Mucosa of stomach (tissue), 1 donor: ENCODE data around the gene ZNF414.

ENCODE experiments used
- H3K27me3 ChIP-seq: one replicate; pipeline ENCODE4 v1.7.0; 2013; ENCODE audit warnings: mild to moderate bottlenecking, low read length; ENCODE audit not compliant: control insufficient read depth, insufficient read depth
- H3K36me3 ChIP-seq: one replicate; pipeline ENCODE4 v1.7.0; 2013; ENCODE audit warnings: low read length; ENCODE audit not compliant: control insufficient read depth, insufficient read depth
- H3K4me1 ChIP-seq: one replicate; pipeline ENCODE4 v1.7.0; 2013; ENCODE audit warnings: mild to moderate bottlenecking, low read length; ENCODE audit not compliant: control insufficient read depth, insufficient read depth
- H3K4me3 ChIP-seq: one replicate; pipeline ENCODE4 v1.7.0; 2013; ENCODE audit warnings: low read length
- H3K9ac ChIP-seq: one replicate; pipeline ENCODE4 v1.7.0; 2013; ENCODE audit warnings: mild to moderate bottlenecking, low read length, moderate library complexity
- H3K9me3 ChIP-seq: one replicate; pipeline ENCODE4 v1.7.0; 2013; ENCODE audit warnings: mild to moderate bottlenecking, low read length, moderate library complexity; ENCODE audit not compliant: control insufficient read depth
- donor health status: Pancreatic carcinoma.

ZNF414 gene

GRCh38 chr19:8485561-8486371 is 28.2 kb downstream of the ZNF414 start:
- Histone ChIP-seq H3K4me1 (peaks cover 13% of the 10 kb centered on the region), H3K9me3 (no peaks in the 10 kb centered on the region), H3K36me3 (peaks cover 17% of the 10 kb centered on the region), H3K9ac (no peak overlapping the region), H3K4me3 (no peak overlapping the region), H3K27me3 (no peaks in the 10 kb centered on the region)

- Histone ChIP-seq H3K36me3 (peaks cover 17% of the 10 kb centered on the region), H3K4me1 (peaks cover 18% of the 10 kb centered on the region), H3K9me3 (no peaks in the 10 kb centered on the region), H3K4me3 (no peak overlapping the region), H3K27me3 (no peaks in the 10 kb centered on the region), H3K9ac (no peak overlapping the region)
Observed at GRCh38 chr19:8484331-8484894, 29.6 kb downstream of the ZNF414 start.

DNA sequence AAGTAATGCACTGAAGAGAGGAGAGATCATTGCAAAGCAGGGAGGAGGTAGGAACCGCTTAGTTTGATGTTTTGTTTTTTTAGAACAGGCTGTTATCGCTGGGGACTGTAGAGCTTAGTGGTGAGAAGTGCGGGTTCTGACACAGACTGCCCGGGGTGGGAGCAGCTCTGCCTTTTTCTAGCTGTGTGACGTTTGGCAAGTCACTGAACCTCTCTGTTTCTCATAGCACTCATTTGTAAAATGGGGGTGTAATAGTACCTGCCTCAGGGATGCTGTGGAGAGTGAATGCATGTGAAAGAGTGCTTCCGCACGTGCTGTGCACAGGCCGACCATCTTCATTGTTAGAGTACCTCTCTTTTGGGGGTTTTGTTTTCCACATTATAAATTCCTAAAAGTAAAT is 30.8 kb downstream of the ZNF414 start:
- Histone ChIP-seq H3K4me3 (no peak overlapping the region), H3K9ac (no peak overlapping the region), H3K9me3 (no peaks in the 10 kb centered on the region), H3K27me3 (no peaks in the 10 kb centered on the region), H3K4me1 (peaks cover 18% of the 10 kb centered on the region), H3K36me3 (peaks cover 21% of the 10 kb centered on the region)

GRCh38 chr19:8482696-8483095 is 31.3 kb downstream of the ZNF414 start:
- H3K9ac ChIP-seq, result no peak overlapping the region
- peaks cover 25% of the 10 kb centered on the region for H3K36me3 ChIP-seq
- no peak overlapping the region for H3K4me3 ChIP-seq
- no peaks in the 10 kb centered on the region for H3K9me3 ChIP-seq
- peaks cover 18% of the 10 kb centered on the region for H3K4me1 ChIP-seq
- no peaks in the 10 kb centered on the region for H3K27me3 ChIP-seq

- Histone ChIP-seq H3K36me3 (peaks cover 27% of the 10 kb centered on the region), H3K4me3 (no peak overlapping the region), H3K9ac (no peak overlapping the region), H3K4me1 (peaks cover 18% of the 10 kb centered on the region), H3K27me3 (no peaks in the 10 kb centered on the region), H3K9me3 (no peaks in the 10 kb centered on the region)
Observed at GRCh38 chr19:8481616-8482015, 32.4 kb downstream of the ZNF414 start.

DNA sequence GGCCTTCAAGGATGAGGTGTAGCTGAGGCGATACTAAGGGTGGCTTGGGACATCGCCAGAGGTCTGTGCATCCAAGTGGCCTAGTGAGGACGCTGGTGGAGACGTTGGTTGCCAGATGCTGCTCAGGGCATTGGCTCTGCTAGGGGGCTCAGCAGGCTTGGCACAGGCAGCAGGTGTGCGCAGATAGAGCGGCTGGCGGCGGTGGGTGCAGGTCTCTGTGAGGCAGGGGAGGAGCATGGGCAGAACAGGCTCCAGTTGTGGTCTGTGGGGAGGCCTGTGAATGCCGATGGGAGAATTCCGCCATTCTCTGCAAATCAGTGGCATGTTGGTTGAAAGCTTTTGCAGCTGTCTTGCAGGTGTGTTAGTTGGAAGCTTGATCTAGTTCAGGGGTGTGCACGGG is 32.8 kb downstream of the ZNF414 start:
- H3K27me3 ChIP-seq, result no peaks in the 10 kb centered on the region
- no peak overlapping the region for H3K4me3 ChIP-seq
- H3K4me1 ChIP-seq, result peaks cover 18% of the 10 kb centered on the region
- H3K9me3 ChIP-seq, result no peaks in the 10 kb centered on the region
- H3K36me3 ChIP-seq, result peaks cover 28% of the 10 kb centered on the region
- H3K9ac ChIP-seq, result no peak overlapping the region

DNA sequence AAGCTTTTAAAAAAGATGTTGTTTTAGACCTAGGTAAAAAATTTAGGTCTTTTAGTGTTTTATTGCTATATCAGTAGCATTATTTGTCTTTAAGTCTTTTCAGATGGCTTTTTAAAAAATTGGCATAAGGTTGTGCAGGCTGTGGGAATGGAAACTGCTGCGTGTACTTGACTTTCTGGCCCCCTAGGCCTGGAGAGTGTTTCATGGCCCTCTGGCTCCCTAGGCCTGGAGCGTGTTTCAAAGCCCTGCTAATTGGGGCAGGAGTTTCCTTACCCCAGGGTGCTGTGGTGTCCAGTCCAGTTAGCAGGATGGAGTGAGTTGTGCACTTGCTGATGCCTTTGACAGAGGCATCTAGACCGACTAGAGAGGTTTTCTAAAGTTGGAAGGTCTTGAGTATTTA is 35.4 kb downstream of the ZNF414 start:
- Histone ChIP-seq H3K4me3 (no peak overlapping the region), H3K27me3 (no peaks in the 10 kb centered on the region), H3K36me3 (peaks cover 25% of the 10 kb centered on the region), H3K9ac (no peak overlapping the region), H3K9me3 (no peaks in the 10 kb centered on the region), H3K4me1 (peaks cover 12% of the 10 kb centered on the region)

DNA sequence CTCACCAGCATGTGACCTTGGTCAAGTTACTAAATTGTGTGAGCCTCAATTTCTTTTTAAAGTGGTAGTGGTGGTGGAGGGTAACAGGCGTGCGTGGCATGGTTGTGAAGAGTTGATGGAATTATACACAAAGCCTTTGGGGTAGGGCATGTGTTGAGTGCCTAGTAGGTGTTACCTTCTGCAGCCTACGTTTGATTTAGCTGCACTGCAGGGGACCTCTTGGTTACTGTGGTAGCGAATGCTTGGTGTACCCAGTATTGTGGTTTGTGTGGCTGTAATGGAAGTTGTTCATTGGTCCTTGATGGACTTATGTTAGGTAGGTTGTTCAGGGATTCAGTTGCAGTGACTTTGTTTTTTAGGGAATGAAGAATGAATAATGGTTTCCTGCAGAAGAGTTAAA is 36.1 kb downstream of the ZNF414 start:
- H3K27me3 ChIP-seq, result no peaks in the 10 kb centered on the region

DNA sequence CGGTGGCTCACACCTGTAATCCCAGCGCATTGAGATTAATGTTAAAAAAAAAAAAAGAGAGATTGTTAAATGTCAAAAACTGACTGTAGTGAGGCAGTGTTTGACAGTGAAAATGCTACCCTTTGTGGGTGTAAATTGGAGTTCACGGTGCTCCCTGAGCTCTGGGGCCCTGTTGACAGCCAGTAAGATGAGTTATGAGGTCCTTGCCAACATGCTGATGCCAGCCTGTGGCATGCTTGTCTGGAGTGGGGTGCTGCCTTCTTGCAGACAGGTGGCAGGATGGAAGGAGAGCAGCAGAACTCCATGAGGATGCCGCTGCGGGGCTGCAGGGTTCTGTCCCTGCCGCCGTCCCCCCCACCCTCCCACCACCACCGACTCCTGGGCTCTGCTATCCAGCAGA is 37.4 kb downstream of the ZNF414 start:
- H3K4me3 ChIP-seq, result no peak overlapping the region

More for the DNA sequence above, 36.1 kb downstream of the ZNF414 start:
- no peaks in the 10 kb centered on the region for H3K9me3 ChIP-seq
- no peak overlapping the region for H3K9ac ChIP-seq
- peaks cover 12% of the 10 kb centered on the region for H3K4me1 ChIP-seq
- peaks cover 22% of the 10 kb centered on the region for H3K36me3 ChIP-seq
- H3K4me3 ChIP-seq, result no peak overlapping the region

DNA sequence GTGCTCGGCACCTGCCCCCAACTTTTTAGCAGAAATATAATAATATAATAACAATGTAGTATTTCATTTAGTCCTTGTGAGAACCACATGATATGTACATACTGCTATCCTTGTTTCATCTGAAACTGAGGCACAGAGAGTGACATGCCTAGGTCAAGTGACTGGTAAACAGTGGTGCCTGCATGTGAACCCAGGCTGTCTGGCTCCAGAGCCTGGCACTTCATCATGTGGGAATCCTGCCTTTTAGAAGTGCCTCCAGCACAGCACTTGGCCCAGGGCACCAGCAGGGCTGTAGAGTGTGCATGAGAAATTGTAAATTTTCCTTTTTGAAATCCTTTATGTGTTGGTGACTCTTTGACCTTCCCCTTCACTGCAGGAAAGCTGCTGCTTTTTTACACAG is 39.0 kb downstream of the ZNF414 start:
- peaks cover 28% of the 10 kb centered on the region for H3K36me3 ChIP-seq
- no peaks in the 10 kb centered on the region for H3K9me3 ChIP-seq
- no peaks in the 10 kb centered on the region for H3K27me3 ChIP-seq
- no peak overlapping the region for H3K4me3 ChIP-seq
- H3K9ac ChIP-seq, result no peak overlapping the region
- H3K4me1 ChIP-seq, result no peaks in the 10 kb centered on the region

More for the DNA sequence above, 37.4 kb downstream of the ZNF414 start:
- Histone ChIP-seq H3K27me3 (no peaks in the 10 kb centered on the region), H3K36me3 (peaks cover 18% of the 10 kb centered on the region), H3K9ac (no peak overlapping the region), H3K4me1 (peaks cover 12% of the 10 kb centered on the region), H3K9me3 (no peaks in the 10 kb centered on the region)

DNA sequence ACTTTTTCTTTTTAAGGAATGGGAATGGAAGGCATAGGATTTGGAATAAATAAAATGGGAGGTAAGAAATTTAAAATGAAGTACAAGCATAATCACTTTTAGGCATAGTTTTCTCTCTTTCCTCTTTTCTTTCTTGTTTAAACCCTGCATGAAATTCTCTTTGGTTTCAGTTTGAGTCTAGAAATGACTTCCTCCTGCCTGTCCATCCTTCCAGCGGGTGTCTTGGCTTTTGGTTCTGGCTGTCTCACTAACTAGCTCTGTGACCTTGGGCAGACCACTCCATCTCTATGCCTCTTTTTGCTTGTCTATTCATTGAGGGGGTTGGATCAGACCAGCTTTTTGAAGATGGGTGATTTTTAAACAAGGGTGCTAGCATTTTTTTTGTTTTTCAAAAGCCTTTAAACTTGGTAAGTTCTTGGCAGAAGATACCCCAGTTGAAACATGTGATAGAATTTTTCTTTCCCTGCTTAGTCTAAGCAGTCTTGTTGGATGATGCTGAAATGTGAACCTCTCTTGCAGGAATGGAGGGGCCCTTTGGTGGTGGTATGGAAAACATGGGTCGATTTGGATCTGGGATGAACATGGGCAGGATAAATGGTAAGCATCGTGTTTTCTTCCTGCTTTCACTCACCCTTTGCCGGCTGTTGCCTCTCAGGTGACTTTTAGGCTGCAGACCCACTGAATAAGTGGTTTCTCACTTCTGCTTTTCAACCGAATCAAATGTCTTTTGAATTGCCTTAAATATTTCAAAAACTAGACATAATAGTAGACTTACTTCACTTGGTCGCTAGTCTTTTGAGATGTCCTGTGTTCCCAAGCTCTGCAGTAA is 40.1 kb downstream of the ZNF414 start:
- Histone ChIP-seq H3K9ac (no peak overlapping the region), H3K36me3 (peaks cover 39% of the 10 kb centered on the region), H3K27me3 (no peaks in the 10 kb centered on the region), H3K4me3 (no peak overlapping the region), H3K9me3 (no peaks in the 10 kb centered on the region), H3K4me1 (no peaks in the 10 kb centered on the region)
